Measurements from ENCODE around the gene MCCC2. TPM values are rescaled to one million over a fixed set of nuclear protein-coding genes. Genes with fewer than 3 reads are reported as not detected.

Gene MCCC2
- total RNA-seq, 2 donors from 2014 or later, result 32.1 to 64.8 TPM

GRCh38 chr5:71615809-71616208 is 28.7 kb downstream of the MCCC2 start:
- no peaks in the 10 kb centered on the region for H3K27me3 ChIP-seq (replicated peaks; ENCODE audit: insufficient read depth)
- ATAC-seq (ENCODE audit: insufficient number of reproducible peaks, low FRiP score, low read depth), result no peak
- no peak overlapping the region for H3K4me3 ChIP-seq
- no peak for TF ChIP-seq CTCF (IDR thresholded peaks at IDR 0.05)
- H3K36me3 ChIP-seq, result peaks cover 17% of the 10 kb centered on the region
- no peak for DNase-seq (ENCODE audit: low spot score)
- H3K27ac ChIP-seq, result no peak overlapping the region
- no peaks in the 10 kb centered on the region for H3K9me3 ChIP-seq
- no peaks in the 10 kb centered on the region for H3K4me1 ChIP-seq (ENCODE audit: control insufficient read depth in 1 of 2, low read depth in 2 of 2)

- Histone ChIP-seq H3K4me3 (no peak overlapping the region), H3K9me3 (no peaks in the 10 kb centered on the region), H3K36me3 (peaks cover 14% of the 10 kb centered on the region), H3K27ac (no peak overlapping the region), H3K27me3 (replicated peaks; ENCODE audit: insufficient read depth) (no peaks in the 10 kb centered on the region), H3K4me1 (ENCODE audit: control insufficient read depth in 1 of 2, low read depth in 2 of 2) (peaks cover 5 to 15% of the 10 kb centered on the region in 2 donors)
- no peak for TF ChIP-seq CTCF (IDR thresholded peaks at IDR 0.05)
- DNase-seq (ENCODE audit: low spot score), result no peak
- ATAC-seq (ENCODE audit: insufficient number of reproducible peaks, low FRiP score, low read depth), result no peak
Observed at GRCh38 chr5:71620630-71621029, 33.5 kb downstream of the MCCC2 start.

- H3K27me3 ChIP-seq (replicated peaks; ENCODE audit: insufficient read depth), result no peaks in the 10 kb centered on the region
- TF ChIP-seq CTCF (IDR thresholded peaks at IDR 0.05), result no peak
- no peak overlapping the region for H3K4me3 ChIP-seq
- DNase-seq (ENCODE audit: low spot score), result no peak
- peaks cover 5 to 22% of the 10 kb centered on the region in 2 donors for H3K4me1 ChIP-seq (ENCODE audit: control insufficient read depth in 1 of 2, low read depth in 2 of 2)
- no peaks in the 10 kb centered on the region for H3K9me3 ChIP-seq
- peaks cover 8% of the 10 kb centered on the region for H3K36me3 ChIP-seq
- ATAC-seq (ENCODE audit: insufficient number of reproducible peaks, low FRiP score, low read depth), result no peak
- no peak overlapping the region for H3K27ac ChIP-seq
Observed at GRCh38 chr5:71621268-71621667, 34.1 kb downstream of the MCCC2 start.

GRCh38 chr5:71621741-71622140 is 34.6 kb downstream of the MCCC2 start:
- Histone ChIP-seq H3K9me3 (no peaks in the 10 kb centered on the region), H3K36me3 (peaks cover 3% of the 10 kb centered on the region), H3K4me3 (no peak overlapping the region), H3K27ac (no peak overlapping the region), H3K4me1 (ENCODE audit: control insufficient read depth in 1 of 2, low read depth in 2 of 2) (peaks cover 5 to 25% of the 10 kb centered on the region in 2 donors), H3K27me3 (replicated peaks; ENCODE audit: insufficient read depth) (no peaks in the 10 kb centered on the region)
- TF ChIP-seq CTCF (IDR thresholded peaks at IDR 0.05), result no peak
- DNase-seq (ENCODE audit: low spot score) (no peak), ATAC-seq (ENCODE audit: insufficient number of reproducible peaks, low FRiP score, low read depth) (no peak)

- peak overlapping the region; percentile 18 to 25 for H3K27ac ChIP-seq
- H3K27me3 ChIP-seq (replicated peaks; ENCODE audit: insufficient read depth), result no peaks in the 10 kb centered on the region
- no peaks in the 10 kb centered on the region for H3K36me3 ChIP-seq
- ATAC-seq (ENCODE audit: insufficient number of reproducible peaks, low FRiP score, low read depth) (no peak), DNase-seq (ENCODE audit: low spot score) (no peak)
- no peaks in the 10 kb centered on the region for H3K9me3 ChIP-seq
- TF ChIP-seq CTCF (IDR thresholded peaks at IDR 0.05), result no peak
- no peak overlapping the region for H3K4me3 ChIP-seq
- peaks cover 5 to 25% of the 10 kb centered on the region in 2 donors for H3K4me1 ChIP-seq (ENCODE audit: control insufficient read depth in 1 of 2, low read depth in 2 of 2)
Observed at GRCh38 chr5:71623221-71623794, 36.2 kb downstream of the MCCC2 start.

All from thoracic aorta (tissue), 2 donors.